ENCODE measurements around the gene KRT27. TPM values are rescaled to one million over a fixed set of nuclear protein-coding genes. Genes with fewer than 3 reads are reported as not detected.

The KRT27 gene
- total and polyA plus RNA-seq, 2 donors (not counting 3 experiments of a cell fraction or from before 2014, with no cell fraction given): not detected

DNA sequence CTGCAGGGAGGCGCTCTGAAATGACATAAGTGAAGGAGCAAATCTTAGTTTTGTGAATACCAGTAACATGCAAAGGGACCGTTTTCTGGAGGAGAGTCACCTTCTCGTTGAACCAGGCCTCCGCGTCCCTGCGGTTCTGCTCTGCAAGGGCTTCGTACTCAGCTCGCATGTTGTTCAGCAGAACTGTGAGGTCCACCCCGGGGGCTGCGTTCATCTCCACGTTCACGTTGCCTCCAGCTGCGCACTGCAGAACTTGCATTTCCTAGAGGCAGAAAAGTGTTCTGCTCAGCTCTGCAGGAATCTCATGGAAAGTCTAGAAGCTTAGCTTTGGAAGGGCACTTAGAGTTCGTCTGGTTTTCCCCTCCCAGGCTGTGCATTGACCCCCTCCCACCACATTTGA is 31.3 kb downstream of the KRT27 start:
- no peaks in the 10 kb centered on the region for H3K9me3 ChIP-seq (replicated peaks; ENCODE audit: control insufficient read depth, insufficient read depth, low read length)
- TF ChIP-seq FOS (IDR thresholded peaks at IDR 0.05; ENCODE audit: borderline replicate concordance, insufficient read depth, low read length) (no peak), MYC (IDR thresholded peaks at IDR 0.05; ENCODE audit: low read depth, low read length) (no peak), EZH2 (IDR thresholded peaks at IDR 0.05; ENCODE audit: borderline replicate concordance, low read depth, low read length, severe bottlenecking) (no peak), JUN (IDR thresholded peaks at IDR 0.05; ENCODE audit: borderline replicate concordance, insufficient read depth, insufficient read length, low read depth) (no peak), GATA2 (IDR thresholded peaks at IDR 0.05; ENCODE audit: insufficient read depth, insufficient read length, low read depth, low read length) (no peak), POLR2A (IDR thresholded peaks at IDR 0.05; ENCODE audit: low read depth, low read length) (no peak)
- TF ChIP-seq, protein P1, sequence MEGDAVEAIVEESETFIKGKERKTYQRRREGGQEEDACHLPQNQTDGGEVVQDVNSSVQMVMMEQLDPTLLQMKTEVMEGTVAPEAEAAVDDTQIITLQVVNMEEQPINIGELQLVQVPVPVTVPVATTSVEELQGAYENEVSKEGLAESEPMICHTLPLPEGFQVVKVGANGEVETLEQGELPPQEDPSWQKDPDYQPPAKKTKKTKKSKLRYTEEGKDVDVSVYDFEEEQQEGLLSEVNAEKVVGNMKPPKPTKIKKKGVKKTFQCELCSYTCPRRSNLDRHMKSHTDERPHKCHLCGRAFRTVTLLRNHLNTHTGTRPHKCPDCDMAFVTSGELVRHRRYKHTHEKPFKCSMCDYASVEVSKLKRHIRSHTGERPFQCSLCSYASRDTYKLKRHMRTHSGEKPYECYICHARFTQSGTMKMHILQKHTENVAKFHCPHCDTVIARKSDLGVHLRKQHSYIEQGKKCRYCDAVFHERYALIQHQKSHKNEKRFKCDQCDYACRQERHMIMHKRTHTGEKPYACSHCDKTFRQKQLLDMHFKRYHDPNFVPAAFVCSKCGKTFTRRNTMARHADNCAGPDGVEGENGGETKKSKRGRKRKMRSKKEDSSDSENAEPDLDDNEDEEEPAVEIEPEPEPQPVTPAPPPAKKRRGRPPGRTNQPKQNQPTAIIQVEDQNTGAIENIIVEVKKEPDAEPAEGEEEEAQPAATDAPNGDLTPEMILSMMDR (IDR thresholded peaks at IDR 0.05; ENCODE audit: extremely low read depth in 1 of 2, insufficient read depth in 1 of 2, low read depth in 1 of 2, low read length in 2 of 2): no peak
- H2AFZ ChIP-seq (ENCODE audit: low read depth, low read length): no peak overlapping the region
- H3K4me2 ChIP-seq (ENCODE audit: insufficient read depth, low read length): no peak overlapping the region
- ChIA-PET POLR2A (no interaction called here), CTCF (interaction anchor here (1.4 kb wide), 1 partner anchor 15 kb away, joined by 4 read pairs; no protein-coding TSS in a partner anchor)
- no peaks in the 10 kb centered on the region for H3K4me1 ChIP-seq (ENCODE audit: control insufficient read depth, extremely low read depth, insufficient read depth, low read length)
- DNase-seq (ENCODE audit: low read depth, low spot score) (no peak), FAIRE-seq (no peak)
- H3K9ac ChIP-seq (replicated peaks; ENCODE audit: extremely low read depth, insufficient read depth, low read length): no peak overlapping the region
- dilution Hi-C loops (cut with MboI; ENCODE audit: extremely low pct_ligation_motif_present, low sequenced_read_pairs): no loop called here
- no peaks in the 10 kb centered on the region for H3K36me3 ChIP-seq (ENCODE audit: control insufficient read depth in 2 of 2, extremely low read depth in 1 of 2, insufficient read depth in 2 of 2, low read length in 2 of 2)
- BruUV-seq (replicated peaks): no TSS peak
- H3K27me3 ChIP-seq (ENCODE audit: control insufficient read depth in 2 of 2, insufficient read depth in 2 of 2, low read length in 2 of 2): peaks cover 0 to 6% of the 10 kb centered on the region in 2 experiments
- H3K27ac ChIP-seq (ENCODE audit: insufficient read depth, low read depth, low read length): no peak overlapping the region
- H3K79me2 ChIP-seq (ENCODE audit: control insufficient read depth, insufficient read depth, low read length): no peaks in the 10 kb centered on the region
- no peak overlapping the region for H3K4me3 ChIP-seq (replicated peaks in 1 of 3; ENCODE audit: insufficient read depth in 1 of 3, low read depth in 1 of 3, low read length in 3 of 3)
- no peaks in the 10 kb centered on the region for H4K20me1 ChIP-seq (replicated peaks; ENCODE audit: control insufficient read depth, extremely low read depth, insufficient read depth, low read length)
- no peaks in the 10 kb centered on the region for H3K9me1 ChIP-seq (replicated peaks; ENCODE audit: control insufficient read depth, extremely low read depth, insufficient read depth, low read length)
- intact Hi-C loops (cut with micrococcal nuclease): no loop called here
